Activated CD8-positive, alpha-beta memory T cell treated with anti-CD3 and anti-CD28 coated beads, Interleukin-2, amount 50 U/mL, for 1 hour (primary cell): ENCODE results near the gene TNIP1.

ENCODE experiments used
- DNase-seq: peaks from one replicate; pipeline ENCODE4 v3.0.0-alpha.2; 2020; ENCODE audit errors: extremely low read depth

TNIP1 gene

DNA sequence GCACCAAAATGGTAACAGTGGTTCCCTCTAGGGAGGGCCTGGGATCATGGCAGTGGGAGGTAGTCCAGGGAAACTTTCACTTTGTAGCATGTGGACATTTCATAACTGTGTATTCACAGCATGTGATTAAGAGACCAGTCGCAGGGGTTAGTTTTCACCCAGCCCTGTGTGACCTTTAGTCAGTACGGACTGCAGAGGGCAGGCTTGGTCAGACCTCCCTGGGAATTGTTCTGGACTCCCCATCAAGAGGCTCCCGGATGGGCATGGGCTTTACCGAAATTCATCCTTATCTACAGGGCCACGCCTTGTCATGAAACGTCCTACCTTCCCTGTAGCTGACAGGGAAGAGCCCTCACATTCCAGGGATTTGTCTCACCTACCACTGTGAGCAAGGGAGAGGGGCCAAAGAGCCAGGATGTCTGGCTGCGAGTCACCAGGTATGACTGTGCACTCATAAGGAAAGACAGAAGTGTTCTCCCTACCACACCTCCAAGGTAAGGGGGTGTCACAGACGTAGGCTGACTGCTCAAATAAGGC is 40.6 kb downstream of the TNIP1 start:
- no peak for DNase-seq

DNA sequence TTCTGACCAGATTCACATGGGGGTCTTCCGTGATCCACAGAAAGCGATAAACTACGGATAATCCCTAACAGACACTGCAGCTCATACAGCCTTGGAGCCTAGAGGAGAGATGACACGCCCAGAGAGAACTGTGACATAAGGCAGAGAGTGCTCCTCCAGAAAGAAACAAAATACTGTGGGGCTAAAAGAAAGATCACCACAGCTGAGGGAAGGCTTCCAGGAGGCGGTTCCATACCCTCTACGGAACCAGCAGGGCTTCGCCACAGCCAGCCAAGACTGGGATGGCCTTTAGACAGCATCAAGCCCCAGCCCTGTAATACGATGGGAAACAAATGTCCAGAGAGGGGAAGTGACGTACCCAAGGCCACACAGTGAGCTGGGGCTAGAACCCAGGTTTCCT is 41.2 kb downstream of the TNIP1 start:
- no peak for DNase-seq

DNA sequence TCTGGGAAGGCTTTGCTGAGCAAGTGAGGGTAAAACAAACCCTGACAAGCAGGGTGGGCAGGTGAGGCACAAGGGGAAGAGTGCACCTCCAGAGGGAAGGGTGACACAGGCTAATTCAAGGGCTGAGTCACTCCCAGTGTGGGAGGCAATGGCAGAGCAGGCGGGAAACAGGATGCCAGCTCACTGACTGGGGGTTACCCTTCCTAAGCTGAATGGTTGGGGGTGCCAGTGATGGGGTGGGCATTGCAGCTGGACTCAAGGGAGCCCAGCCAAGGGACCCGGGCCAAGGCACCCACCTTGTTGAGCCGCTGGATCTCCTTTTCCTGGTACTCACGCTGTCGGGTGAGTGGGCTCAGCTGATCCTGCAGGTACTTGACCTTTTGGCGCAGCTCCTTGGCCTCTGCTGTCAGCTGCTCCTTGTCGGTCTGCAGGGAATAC is 42.0 kb downstream of the TNIP1 start:
- no peak for DNase-seq

DNA sequence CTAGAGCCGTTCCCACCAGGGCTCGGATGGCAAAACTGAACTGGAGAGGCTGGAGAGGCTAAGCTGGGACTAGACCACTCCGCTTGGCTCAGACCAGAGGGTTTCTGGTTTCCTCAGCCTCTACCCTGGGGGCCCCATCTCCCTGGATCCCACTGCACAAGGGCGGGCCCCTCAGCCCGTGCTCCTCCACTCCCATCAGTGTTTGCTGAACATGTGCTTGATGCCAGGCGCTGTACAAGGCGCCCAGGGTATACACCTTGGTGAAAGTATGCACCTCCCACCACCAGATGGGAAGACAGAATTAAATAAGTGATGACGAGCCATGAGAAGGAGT is 42.5 kb downstream of the TNIP1 start:
- DNase-seq: no peak

DNA sequence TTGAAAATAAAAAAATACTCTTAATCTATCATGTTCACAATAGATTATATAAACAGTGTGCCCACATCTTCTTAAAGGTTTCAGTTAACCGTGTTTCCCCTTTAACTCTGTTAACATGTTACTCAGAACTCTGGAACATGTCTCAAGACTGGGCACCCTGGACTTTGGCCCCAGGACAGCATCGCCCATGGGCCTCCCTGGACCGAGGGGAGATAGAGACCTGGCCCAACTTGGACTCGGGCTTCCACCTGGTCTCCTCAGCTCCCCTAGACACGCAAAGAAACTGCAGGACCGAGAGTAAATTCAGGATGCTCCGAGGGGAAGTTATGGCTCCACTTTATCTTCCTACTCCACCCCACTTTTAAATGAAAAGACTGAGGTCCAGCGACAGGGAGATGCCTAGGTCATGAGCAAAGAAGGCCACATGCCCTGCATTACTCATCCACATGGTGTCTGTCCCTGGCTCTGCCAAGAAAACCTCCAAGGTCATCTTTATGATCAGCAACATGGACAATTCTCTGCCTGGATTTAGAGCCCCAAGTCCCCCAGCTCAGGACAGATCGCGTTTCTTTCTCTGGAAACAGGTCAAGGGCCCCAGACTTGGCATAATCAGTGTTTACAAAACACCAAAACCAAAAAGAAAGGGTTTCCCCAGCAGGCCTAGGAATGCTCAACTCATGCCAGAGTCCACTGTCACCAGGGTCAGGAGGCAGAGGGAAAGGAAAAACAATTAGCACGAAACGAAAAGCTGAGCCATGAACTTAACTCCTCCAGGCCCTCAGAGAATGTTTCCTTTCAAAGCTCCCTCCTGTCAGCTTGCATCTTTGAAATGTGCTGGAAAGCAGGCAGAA is 43.0 kb downstream of the TNIP1 start:
- DNase-seq: no peak

DNA sequence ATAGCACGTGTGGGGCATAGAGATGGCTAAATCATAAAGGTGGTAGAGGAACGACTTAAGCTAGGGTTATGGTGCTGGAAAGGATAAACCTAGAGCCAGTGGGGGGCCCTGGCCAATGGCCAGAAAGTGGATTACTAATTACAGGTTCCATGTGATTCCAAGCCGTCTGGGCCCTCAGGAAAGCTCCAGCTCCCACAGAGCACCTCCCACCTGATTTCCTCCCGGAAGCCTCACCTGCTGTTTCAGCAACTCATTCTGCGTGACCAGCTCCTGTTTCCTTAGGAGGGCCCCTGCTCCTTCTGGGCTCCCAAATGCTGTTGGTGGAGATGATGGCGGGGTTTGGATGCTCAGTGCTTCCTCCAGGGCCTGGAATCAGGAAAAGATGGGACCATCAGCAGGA is 44.3 kb downstream of the TNIP1 start:
- DNase-seq: no peak

DNA sequence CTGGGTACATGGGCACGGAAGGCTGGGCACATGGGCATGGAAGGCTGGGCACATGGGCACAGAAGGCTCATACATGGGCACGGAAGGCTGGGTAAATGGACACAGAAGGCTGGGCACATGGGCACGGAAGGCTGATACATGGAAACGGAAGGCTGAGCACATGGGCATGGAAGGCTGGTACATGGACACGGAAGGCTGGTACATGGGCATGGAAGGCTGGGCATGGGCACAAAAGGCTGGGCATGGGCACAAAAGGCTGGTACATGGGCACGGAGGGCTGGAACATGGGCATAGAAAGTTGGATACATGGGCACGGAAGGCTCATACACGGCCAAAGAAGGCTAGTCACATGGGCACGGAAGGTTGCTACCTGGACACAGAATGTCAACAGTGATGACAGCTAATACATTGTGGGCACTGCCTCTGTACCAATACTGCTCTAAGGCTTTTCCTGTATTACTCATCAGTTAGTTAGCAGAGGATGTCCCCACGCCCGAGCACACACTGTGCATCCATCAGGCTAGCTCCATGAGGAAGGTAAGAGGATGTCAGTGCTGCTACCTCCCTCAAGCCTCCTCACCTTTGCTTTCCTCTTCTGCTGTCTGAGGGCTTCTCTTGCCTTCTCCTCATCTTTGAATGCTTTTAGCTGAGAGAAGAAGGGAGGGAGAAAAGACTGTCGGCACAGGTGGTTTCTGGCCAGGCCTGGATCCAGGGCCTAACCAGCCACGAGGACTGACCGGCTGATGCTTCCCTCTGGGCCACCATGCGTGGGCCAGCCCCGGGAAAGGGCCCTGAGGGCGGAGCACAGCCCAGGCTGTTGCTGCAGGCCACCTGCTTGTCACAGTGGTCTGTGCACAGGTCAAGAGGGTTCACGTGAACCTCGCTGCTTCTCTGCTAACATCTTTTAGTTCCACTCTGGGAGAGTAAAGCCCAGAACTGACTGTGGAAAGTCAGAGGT is 46.1 kb downstream of the TNIP1 start:
- no peak for DNase-seq

DNA sequence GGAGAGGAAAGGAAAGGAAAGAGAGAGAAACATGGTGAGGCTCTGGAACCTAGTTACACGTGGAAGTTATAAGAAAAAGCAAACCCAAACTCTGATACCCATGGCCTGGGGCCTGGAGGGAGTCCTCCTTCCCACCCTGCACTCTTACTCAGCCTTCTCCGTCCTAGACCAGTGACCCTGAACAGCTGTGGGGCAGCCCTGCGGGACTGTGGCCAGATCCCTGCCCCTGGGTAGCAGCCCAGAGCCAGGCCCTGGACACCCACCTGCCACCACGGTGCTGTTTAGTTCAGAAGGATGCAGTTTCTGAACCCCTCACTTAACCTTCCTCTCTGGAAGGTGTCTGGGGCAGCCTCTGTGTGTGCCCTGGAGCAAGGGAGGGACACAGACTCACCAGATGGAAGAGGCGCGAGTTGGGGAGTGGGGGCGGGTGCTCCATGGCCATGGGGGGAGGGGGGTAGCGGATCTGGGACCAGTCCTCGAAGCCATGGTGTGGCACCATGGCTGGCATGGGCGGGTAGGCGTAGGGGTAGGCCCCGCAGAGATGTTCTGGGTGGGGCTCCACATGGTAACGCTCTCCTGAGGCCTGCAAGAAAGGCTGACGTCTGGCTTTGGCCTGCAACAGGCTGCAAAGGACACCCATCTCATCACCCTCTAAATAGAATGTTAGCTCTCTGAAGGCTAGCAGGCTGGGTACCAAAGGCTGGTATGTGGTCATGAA is 47.5 kb downstream of the TNIP1 start:
- DNase-seq: no peak

DNA sequence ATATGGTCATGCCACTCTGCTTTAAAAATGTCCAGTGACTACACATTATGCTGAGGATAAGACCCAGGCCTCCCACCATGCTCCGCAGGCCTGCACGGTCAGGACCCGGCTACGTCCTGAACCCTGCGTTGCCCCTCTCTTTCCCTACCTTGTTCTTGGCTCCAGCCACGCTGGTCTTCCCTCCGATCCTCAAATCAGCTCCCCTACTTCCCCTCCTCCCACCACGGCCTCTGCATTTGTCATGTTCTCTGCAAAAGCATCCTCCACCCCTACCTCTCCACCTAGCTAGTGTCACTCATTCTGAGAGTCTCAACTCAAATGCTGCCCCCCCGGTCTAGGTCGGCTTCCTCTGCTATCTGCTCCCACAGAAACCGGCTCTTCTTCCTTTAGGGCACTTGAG is 49.3 kb downstream of the TNIP1 start:
- DNase-seq: no peak

DNA sequence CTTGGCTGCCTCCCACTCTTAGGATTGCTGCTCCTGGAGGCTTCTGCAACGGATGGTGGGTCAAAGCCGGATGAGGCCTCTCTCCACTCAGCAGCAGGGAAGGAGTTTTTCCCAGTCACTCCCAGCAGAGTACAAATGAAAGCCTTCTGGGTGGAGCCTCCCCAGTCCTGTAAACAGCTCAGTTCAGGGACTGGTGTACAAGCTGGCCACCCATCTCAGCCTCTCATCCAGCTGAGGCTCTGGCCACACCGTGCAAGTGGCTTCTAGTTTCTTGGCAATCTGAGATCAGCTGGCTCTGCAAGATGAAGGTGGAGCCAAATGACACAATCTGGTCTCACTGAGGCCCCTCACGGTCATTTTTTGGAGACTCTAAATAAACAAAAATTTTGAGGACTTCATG is 50.5 kb downstream of the TNIP1 start:
- DNase-seq: no peak

DNA sequence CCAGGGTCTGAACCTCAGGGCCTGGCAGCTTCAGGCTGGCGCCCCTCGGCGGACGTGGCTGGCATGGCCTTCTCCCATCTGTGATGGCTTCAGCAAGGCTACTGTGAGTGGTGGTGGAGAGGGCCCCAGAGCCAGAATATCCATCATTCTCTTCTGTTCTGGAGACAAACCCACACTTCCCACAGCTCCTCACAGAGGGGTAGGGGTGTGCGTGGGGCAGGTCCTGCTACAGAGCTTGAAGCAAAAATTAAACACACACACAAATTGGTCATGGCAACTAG is 50.8 kb downstream of the TNIP1 start:
- DNase-seq: no peak

DNA sequence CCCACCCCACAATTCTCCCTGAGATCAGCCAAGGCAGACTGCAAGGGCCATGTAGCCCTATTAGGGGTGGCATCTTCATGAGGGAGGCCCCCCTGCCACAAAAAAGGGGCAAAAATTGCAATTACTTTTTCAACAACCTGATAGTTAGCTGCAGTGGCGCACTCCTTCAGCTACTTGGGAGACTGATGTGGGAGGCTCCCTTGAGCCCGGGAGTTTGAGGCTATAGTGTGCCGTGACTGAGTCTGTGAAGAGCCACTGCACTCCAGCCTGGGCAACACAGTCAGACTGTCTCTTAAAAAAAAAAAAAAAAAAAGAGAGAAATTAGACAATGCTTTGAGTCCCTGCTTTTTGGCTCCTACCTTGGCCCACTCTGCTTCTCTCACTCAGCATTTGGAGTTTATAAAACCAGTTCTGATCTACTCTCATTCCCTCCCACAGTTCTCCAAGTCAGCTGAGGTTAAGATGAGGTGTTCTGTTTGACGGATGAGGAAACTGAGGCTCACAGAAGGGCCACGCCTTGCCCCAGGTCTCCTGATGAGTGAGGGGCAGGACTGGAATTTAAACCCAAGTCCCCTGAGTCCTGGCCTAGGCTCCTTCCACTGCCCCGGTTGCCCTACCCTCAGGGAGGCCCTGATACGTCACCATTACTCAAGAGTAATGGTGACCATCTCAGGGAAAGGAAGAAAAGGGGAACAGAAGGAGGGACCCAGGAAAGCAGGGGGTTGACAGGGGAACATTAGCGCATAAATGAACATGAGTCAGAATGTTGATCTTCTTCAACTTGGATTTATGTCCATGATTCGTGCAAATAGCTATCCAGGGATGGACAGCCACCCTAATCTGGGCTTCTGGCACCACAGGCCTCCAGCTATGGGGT is 51.4 kb downstream of the TNIP1 start:
- DNase-seq: no peak

DNA sequence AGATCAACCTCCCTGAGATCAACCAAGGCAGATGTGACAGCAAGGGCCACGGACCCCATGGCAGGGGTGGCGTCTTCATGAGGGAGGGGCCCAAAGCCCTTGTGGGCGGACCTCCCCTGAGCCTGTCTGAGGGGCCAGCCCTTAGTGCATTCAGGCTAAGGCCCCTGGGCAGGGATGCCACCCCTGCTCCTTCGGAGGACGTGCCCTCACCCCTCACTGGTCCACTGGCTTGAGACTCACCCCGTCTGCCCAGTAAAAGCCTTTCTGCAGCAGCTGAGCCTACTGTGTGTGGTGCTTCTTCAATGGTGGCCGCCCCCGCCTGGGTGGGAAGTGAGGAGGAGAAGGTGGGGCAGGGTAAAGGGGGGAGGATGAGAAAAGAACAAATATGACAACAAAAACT is 52.1 kb downstream of the TNIP1 start:
- DNase-seq: no peak

DNA sequence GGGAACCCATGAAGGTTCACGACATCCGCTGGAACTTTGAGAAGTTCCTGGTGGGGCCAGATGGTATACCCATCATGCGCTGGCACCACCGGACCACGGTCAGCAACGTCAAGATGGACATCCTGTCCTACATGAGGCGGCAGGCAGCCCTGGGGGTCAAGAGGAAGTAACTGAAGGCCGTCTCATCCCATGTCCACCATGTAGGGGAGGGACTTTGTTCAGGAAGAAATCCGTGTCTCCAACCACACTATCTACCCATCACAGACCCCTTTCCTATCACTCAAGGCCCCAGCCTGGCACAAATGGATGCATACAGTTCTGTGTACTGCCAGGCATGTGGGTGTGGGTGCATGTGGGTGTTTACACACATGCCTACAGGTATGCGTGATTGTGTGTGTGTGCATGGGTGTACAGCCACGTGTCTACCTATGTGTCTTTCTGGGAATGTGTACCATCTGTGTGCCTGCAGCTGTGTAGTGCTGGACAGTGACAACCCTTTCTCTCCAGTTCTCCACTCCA is 52.8 kb downstream of the TNIP1 start:
- no peak for DNase-seq

DNA sequence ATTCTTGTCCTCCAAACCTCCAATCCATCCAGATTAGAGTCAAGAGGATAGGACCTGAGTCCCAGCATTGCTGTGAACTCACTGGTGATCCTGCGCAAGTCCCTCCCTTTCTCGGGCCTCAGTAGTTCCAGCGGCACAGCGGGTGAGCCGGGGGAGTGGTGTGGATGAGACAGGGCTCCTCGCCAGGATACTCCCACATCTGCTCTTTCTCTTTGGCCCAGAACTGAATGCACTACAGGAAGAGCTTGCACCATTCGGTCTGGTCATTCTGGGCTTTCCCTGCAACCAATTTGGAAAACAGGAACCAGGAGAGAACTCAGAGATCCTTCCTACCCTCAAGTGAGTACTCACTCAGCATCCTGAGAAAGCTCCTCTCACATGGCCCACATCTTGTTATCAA is 54.2 kb downstream of the TNIP1 start:
- DNase-seq: no peak

DNA sequence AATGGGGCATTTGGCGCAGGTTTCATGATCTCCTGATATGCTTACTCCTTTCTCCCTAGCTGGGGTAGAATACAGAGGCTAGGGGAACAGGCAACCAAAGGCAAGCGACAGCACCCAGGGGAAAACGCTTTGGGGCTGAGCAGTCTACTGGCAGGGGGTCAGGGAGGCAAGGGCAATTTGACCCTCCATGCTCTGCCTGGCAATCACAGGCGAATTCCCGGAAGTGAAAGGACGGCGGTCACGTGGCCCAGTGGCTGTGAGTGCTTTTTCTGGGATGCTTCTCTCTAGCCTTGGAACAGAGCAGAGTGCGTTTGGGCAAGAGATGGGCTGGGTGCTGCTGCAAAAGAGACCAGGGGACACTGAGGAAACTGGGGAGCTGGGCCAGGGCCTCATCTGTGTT is 54.7 kb downstream of the TNIP1 start:
- DNase-seq: no peak

DNA sequence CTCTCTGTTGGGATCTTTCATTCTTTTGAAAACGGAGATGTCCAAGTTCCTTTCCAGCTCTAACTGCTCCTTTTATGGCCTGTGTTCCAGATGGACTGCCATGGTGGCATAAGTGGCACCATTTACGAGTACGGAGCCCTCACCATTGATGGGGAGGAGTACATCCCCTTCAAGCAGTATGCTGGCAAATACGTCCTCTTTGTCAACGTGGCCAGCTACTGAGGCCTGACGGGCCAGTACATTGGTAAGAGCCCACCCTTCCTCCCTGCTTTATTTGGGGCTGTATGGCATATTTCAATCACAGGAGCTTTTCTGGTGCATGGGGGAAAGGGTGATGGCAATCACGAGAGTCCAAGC is 55.6 kb downstream of the TNIP1 start:
- no peak for DNase-seq

DNA sequence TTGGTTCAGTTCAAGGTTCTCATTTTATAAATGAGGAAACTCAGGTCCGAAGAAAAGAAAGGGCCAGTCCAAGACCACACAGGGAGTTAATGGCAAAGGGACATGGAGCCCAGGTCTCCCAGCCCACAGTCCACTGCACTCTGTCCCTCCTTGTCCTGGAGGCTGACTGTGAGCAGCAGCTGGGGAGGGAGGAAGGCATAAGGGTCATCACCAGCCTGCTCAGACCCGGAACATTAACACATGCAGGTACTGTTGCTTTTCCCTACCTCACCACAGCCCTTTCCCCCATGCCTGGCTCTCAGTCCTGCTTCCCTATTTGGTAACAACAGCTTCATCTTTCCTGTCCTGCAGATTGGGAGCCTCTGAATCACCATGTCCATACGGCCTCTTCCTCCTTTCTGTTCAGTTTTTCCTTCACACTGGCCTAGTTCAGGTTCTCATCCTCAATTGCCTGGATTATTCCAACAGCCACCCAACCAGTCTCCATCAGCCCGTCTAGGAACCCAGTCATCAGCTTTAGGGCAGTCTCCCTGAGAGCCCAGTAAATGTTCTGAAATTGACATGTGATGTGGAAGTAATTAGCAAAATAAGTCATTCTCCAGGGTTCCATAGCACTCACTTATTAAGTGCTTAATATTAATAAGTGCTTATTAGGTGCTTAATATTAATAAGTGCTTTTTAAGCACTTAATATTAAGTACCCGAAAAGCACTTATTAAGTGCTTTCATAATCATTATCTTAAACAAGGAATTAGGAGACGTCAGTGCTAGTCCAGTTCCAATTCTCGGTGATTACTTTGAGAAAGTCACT is 56.2 kb downstream of the TNIP1 start:
- DNase-seq: no peak

DNA sequence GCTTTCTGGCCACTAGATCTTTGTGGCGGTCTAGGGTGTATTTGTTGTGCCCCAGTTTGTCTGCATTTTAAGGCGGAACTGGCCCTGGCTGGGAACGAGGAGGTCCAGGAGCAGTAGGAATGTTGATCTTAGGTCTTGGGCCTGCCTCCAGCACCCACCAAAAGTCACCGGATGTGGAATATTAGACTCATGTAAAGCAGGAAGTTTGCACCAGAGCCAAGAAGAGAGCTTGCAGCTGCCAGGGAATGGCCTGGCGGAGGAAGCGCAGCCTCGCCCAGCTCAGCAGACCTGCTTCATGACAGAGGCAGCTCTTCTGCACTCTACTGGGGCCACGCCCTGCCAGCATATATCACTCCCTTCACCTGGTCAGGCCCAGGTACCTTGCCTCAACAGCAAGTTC is 57.2 kb downstream of the TNIP1 start:
- DNase-seq: no peak

DNA sequence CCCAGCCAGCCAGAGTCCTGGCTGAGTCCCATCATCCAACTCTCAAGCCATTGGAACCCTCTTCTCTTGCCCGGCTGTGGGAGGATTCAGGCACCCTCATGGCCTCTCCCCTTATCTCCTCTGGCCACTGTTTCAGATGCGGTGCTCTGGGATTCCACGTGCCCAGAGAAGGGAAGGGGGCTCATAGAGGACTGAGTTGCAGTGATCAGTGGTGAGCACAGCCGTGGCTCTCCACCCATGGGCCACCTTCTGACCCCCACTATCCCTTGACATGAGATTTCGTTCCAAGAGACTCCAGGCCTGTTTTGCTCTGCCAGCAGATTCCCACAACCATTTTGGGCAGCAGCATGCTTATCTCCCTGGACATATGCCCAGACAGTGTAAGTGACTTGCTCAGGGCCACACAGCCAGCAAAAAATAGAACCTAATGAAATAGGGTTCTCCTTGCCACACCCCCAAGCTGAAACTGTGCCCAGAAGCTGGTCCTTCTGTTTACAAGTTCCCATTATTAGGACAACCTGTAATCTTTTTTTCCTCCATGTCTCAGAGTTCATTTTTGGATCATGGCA is 57.7 kb downstream of the TNIP1 start:
- no peak for DNase-seq
